ENCODE results near the gene PLK3.
"Not testable (repeated sequence)": the region's sequence is repeated elsewhere in the genome, so short reads cannot be mapped to it uniquely, and the experiment has no call there.

PLK3 gene

DNA sequence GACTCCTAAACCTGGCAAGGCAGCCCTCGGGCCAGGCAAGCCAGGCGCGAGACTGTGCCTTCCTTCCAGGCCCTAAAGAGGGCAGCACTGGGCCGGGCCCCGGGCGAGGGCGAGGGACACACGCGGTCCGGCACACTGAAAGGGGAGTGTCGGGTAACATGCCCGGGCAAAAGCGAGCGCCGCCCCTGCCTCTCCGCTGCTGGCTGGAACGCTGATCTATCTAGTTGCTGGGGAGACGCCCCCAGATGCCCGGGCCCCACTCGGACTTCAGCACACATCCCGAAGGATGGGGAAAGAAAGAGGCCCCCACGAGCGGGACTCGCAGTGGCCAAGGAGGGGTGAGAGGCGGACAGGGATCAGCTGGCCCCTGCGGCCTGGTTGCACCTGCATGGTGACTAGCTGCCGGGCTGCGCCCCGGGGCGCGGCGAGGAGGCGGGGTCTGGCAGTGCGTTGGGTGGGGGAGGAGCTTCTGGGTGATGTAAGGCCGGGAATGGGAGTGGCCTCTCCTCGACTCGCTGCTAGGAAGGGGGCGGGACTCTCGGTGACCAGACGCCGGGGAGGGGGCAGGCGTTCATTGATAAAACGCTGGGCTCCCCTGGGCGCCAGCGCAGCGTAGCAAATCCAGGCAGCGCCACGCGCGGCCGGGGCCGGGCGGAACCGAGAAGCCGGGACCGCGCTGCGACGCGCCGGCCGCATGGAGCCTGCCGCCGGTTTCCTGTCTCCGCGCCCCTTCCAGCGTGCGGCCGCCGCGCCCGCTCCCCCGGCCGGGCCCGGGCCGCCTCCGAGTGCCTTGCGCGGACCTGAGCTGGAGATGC, at the start of gene PLK3:
Gene PLK3, plus strand, starts transcription at position 608 of the 815 bp plus-strand sequence. Its CDS starts 87 bp downstream, at position 695.
- peak; percentile 95 to 98 for DNase-seq

GRCh38 chr1:44757420-44757819, 42.8 kb upstream of the PLK3 start:
- DNase-seq: no peak

DNA sequence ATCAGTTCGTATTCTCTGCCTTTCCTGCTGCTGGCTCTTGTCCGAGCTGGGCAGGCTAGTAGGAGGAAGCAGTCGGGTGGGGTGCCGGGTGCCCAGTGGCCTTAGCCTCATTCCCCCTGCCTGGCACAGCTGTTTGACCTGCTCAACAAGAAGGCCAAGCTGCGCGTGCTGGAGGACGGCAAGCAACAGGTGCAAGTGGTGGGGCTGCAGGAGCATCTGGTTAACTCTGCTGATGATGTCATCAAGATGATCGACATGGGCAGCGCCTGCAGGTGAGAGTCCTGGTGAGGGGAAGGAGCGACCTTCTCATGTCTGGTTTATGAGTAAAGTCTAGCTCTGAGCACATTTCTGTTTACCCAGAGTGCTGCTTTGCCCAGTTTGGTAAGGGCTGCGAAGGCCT, 41.1 kb upstream of the PLK3 start:
- no peak for DNase-seq

- DNase-seq: no peak
Observed at GRCh38 chr1:44760876-44761275, 39.3 kb upstream of the PLK3 start.

DNA sequence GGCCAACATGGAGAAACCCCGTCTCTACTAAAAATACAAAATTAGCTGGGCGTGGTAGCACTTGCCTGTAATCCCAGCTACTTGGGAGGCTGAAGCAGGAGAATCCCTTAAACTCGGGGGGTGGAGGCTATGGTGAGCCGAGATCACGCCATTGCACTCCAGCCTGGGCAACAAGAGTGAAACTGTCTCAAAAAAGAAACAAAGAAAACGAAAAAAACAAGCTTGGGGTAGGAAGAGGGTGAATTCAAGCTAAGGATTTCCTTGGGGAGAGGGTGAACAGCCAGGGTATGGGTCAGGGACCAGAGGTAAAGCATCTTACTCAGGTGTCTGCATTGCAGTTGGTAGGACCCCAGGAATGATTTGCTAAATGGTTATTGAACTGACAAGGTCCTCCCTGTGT, 33.8 kb upstream of the PLK3 start:
- not testable (repeated sequence) for DNase-seq

DNA sequence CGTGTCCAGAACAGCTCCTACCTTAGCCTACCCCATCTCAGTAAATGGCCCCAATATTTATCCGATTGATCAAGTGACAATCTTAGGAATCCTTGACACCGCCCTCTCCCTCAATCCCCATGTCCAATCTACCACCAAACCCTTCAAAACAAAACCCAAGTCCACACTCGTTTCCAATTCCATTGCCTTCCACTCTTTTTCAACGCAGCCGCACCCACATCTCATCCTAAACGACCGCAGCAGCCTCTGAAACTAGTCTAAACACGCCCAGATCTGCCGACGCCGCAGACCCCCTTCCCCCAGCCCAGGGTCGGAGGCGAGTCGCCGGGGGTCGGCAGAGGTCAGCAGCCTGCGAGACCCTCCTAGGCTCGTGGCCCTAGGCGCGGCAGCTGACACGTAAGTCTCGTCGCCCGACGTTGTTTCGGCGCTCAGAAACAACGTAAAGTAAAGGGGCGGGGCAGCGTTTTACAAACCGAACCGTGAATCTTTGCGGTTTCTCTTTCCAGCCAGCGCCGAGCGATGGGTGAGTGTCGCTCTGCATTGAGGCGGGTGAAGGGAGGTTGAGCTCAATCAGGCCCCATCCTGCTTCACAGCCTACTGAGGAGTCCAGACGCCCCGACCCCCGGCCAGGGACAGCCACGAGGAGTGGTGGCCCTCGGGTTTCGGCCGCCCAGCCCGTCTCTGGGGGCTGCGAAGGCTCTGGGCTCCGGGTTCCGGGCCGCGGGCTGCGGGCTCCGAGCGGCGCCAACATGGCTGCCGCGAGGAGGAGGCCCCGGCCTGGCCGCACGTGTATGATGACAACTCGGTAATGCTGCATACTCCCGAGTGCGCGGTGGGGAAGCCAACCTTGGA, 24.9 kb upstream of the PLK3 start, which contains the start of gene RPS8:
Gene RPS8, plus strand, starts transcription at position 463 of the 852 bp plus-strand sequence. Its CDS starts 57 bp downstream, at position 520.
- peak; percentile 85 to 92 for DNase-seq

- DNase-seq: no peak
Observed at GRCh38 chr1:44775930-44776729, 24.0 kb upstream of the PLK3 start.

- no peak for DNase-seq
Observed at GRCh38 chr1:44776730-44777068, 23.5 kb upstream of the PLK3 start.

GRCh38 chr1:44777547-44777946, 22.6 kb upstream of the PLK3 start:
- DNase-seq: no peak

- DNase-seq: no peak
Observed at GRCh38 chr1:44777969-44778635, 22.1 kb upstream of the PLK3 start.

DNA sequence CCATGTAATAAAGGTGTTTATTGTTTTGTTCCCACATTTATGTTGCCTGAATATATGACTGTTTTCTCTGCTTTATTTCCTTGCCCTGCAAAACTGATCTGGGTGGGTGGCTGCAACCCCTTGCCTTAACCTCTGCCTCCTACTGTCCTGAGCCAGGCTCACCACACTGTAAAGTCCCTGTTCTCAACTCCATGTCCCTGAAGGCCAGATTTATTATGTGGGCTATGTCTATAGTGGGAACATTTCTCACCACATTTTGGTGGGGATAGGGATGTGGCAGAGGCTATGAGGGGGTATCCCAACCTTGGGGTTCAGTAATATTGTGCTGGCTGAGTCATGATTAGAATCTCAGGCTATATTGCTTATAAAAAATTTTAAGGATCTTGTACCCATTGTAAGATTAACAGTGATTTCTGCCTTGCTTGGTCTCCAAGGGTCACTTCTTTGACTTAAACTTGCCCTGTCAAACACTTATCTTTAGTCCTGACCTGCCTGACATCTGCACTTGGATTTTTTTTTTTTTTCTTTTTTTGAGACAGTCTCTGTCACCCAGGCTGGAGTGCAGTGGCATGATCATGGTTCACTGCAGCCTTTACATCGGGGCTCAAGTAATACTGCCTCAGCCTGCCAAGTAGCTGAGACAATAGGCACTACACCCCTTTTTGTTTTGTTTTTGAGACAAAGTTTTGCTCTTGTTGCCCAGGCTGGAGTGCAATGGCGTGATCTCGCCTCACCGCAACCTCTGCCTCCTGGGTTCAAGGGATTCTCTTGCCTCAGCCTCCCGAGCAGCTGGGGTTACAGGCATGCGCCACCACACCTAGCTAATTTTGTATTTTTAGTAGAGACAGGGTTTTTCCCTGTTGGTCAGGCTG, 21.2 kb upstream of the PLK3 start:
- no peak for DNase-seq

GRCh38 chr1:44780583-44781121, 19.5 kb upstream of the PLK3 start:
- DNase-seq: no peak

- DNase-seq: no peak
Observed at GRCh38 chr1:44783697-44784093, 16.5 kb upstream of the PLK3 start.

DNA sequence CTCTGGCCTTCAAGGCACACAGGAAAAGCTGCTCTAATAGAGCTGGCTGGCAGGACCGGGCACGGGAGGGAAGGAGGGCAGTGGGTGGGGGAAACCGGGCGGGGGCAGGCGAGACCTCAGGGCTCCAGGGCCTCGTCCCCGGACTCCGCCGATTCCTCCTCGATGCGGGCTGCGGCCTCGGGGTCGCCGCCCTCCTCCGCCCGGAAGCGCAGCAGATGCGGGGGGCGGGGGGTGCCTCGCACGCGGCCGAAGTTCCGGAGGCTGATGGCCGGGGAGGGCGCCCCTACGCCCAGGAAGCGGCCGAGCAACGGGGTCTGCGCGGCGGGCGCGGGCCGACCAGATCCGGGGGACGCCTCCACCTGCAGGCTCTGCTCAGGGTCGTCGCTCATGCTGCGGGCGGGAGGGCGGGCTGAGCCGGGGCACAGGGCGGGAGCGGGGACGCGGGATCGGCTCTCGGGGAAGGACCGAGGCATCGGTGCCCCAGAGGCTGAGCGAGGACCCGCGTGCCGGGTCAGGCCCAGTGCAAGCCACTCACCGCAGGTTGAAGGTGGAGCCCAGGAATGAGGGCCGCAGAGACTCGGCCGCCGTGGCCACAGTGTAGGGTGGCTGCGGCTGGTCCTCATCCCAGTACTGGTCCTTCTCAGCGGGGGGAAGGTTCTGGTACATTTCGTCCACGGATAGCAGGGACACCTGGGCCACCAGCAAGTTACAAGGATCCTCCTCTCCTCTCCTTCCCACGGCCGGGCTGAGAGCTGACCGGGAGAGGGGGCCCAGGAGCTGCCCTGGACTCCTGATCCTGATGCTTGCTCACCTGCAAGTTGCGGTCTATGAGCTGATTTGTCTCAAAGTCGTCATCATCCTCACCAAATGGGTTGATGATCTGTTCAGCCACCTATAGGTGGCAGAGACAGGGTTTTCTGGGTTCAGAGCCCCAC, 15.8 kb upstream of the PLK3 start:
- DNase-seq: no peak

- DNase-seq: no peak
Observed at GRCh38 chr1:44785029-44785380, 15.2 kb upstream of the PLK3 start.

DNA sequence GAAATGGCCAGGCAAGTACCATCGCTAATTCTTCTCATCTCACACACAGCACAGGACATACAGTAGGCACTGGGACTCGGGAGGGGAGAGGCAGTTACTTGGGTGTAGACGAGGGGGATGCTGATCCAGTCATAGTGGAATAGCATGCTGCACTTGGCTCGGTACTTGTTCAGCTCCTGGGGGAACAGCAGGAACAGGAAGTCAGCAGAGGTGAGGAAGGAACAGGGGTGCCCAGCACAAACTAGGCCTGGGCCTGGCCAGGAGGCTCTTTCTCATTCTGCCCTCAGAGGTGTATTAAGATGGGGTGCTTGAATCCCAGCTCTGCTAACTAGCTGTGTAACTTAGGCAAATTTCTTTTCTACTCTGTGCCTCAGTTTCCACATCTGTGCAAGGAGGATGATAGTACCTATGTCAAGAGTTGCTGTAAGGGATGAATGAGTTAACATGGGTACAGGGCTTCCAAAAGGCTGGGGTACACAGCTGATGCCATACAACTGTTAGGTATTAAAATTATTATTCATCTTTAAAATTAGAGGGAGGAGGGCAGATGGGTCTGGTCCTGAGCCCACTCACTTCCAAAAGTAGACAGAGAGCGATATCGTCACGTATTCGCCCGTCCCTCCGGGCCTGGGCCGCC, 14.6 kb upstream of the PLK3 start:
- DNase-seq: no peak

- DNase-seq: no peak
Observed at GRCh38 chr1:44786138-44786840, 13.9 kb upstream of the PLK3 start.

DNA sequence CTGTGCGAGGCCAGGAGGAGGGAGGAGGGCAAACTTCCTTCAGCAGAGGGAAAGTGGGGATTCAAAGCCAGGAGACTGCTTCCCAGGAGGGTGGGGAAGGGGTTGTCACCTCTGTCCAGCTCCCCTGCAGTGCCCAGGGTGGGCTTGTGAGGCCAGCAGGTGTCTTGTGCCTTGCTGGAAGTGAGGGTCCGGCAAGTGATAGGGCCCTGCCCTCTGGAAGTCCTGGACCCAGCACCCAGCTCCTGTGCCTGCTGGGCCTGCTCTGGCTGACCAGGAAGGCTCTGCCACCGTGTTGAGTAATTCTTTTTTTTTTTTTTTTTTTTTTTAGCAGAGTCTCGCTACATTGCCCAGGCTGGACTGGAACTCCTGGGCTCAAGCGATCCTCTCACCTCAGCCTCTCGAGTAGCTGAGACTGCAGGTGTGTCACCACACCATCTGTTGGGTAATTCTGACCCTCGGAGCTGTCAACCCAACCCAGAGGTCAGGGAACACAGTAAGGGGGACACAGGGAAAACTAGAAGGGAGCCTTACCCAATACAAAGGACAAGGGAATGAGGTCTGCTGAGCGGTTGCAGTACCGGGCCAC, 13.2 kb upstream of the PLK3 start:
- no peak for DNase-seq

GRCh38 chr1:44787506-44787905, 12.7 kb upstream of the PLK3 start:
- no peak for DNase-seq

Measured in NCI-H1930 (cell line).